ENCODE data around the gene AHRR.

Gene AHRR

DNA sequence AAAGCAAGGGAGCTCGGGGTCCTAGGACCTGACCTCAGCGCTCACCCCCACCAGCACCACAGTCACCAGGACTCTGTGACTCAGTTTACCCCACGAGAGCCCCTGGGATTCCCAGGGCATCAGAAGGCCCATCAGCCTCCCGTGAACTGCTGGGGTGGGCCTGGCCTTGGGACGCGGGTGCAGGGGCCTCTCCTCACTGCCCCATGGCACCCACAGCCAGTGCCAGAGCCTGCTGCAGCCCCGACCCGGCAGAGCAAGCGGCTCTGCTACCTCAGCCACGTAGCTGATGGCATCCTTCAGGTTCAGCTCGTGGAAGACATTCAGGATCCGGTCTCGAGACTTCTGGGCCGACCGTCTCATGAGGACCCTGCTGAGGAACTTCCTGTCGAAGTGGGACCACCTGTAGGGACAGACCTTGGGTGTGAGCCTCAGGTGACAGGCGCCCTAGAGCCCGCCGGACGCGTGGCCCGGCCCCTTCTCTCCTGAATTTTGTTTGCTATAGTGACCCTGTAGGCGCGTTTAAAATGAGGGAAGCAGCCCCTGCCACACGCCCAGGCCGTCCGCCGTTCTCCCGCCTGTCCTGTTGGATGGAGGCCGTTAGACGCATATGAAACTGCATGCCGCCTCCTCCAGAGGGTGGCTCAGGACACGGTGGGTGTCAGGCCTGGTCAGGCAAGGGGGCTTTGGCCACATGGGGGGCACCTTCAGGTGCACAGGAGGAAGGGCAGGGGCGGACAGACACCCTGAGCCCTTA lies 158.2 kb downstream of the AHRR start:
- ChIA-PET POLR2A (no interaction called here), CTCF (interaction anchor here (0.9 to 1.0 kb wide), 3 partner anchors 31 to 163 kb away, joined by 3 read pairs; no protein-coding TSS in a partner anchor)
- Histone ChIP-seq H3K36me3 (ENCODE audit: control insufficient read depth in 4 of 4, insufficient read depth in 4 of 4, low read length in 3 of 4) (no peaks in the 10 kb centered on the region), H3K27me3 (replicated peaks in 2 of 5; ENCODE audit: control insufficient read depth in 4 of 5, insufficient read depth in 5 of 5, low read length in 4 of 5) (peaks cover 0 to 29% (median 5%) of the 10 kb centered on the region in 5 experiments), H3K4me3 (ENCODE audit: control insufficient read depth in 1 of 7, extremely low read depth in 1 of 7, insufficient read depth in 4 of 7, low read depth in 2 of 7, low read length in 6 of 7) (no peak overlapping the region), H3K27ac (ENCODE audit: insufficient read depth in 1 of 2, low read depth in 1 of 2, low read length in 2 of 2, poor library complexity in 1 of 2, severe bottlenecking in 2 of 2) (no peak overlapping the region), H3K4me1 (ENCODE audit: control extremely low read depth in 1 of 4, control insufficient read depth in 4 of 4, insufficient read depth in 4 of 4, low read length in 3 of 4) (peaks cover 0 to 34% (median 30%) of the 10 kb centered on the region in 4 experiments), H3K9me3 (ENCODE audit: control extremely low read depth in 1 of 5, control insufficient read depth in 4 of 5, insufficient read depth in 2 of 5, low read depth in 1 of 5, low read length in 4 of 5) (no peaks in the 10 kb centered on the region)
- no peak for DNase-seq
- WGBS (ENCODE audit: insufficient coverage) = 95% methylated on average over 33 of the region's 34 CpGs

- WGBS (ENCODE audit: insufficient coverage) = 90% methylated on average over 21 of the region's 23 CpGs
- Histone ChIP-seq H3K27ac (ENCODE audit: insufficient read depth in 1 of 2, low read depth in 1 of 2, low read length in 2 of 2, poor library complexity in 1 of 2, severe bottlenecking in 2 of 2) (no peak overlapping the region), H3K36me3 (ENCODE audit: control insufficient read depth in 4 of 4, insufficient read depth in 4 of 4, low read length in 3 of 4) (no peaks in the 10 kb centered on the region), H3K27me3 (replicated peaks in 2 of 5; ENCODE audit: control insufficient read depth in 4 of 5, insufficient read depth in 5 of 5, low read length in 4 of 5) (peaks cover 0 to 13% (median 0%) of the 10 kb centered on the region in 5 experiments), H3K4me1 (ENCODE audit: control extremely low read depth in 1 of 4, control insufficient read depth in 4 of 4, insufficient read depth in 4 of 4, low read length in 3 of 4) (peaks cover 2 to 42% (median 36%) of the 10 kb centered on the region in 4 experiments), H3K4me3 (ENCODE audit: control insufficient read depth in 1 of 7, extremely low read depth in 1 of 7, insufficient read depth in 4 of 7, low read depth in 2 of 7, low read length in 6 of 7) (no peak overlapping the region), H3K9me3 (ENCODE audit: control extremely low read depth in 1 of 5, control insufficient read depth in 4 of 5, insufficient read depth in 2 of 5, low read depth in 1 of 5, low read length in 4 of 5) (peaks cover 0 to under 1% (median 0%) of the 10 kb centered on the region in 5 experiments)
- ChIA-PET POLR2A (no interaction called here), CTCF (no interaction called here)
- no peak for DNase-seq
These were observed 159.8 kb downstream of the AHRR start for GRCh38 chr5:481347-481746.

DNA sequence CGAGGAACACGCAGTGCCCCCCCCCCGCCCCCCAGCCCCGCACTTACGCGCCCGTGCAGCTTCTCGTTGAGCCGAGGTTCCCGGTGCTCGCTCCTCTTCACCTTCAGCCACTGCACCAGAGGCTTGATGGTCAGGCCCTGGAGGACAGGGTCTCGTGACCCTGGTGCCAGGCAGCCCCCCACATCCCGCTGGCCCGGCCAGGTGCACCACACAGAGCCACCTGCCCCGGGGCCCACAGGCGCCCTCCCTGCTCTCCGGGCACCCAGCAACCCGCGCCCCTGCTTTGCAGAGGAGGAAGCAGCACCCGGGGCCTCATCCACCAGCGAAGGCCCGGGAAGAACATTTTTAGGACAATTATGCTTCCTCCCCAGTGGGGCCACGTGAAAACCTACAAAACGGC lies 160.5 kb downstream of the AHRR start:
- ChIA-PET CTCF (no interaction called here), POLR2A (no interaction called here)
- no peak for DNase-seq
- 73% methylated on average over 19 of the region's 24 CpGs for WGBS (ENCODE audit: insufficient coverage)
- Histone ChIP-seq H3K27ac (ENCODE audit: insufficient read depth in 1 of 2, low read depth in 1 of 2, low read length in 2 of 2, poor library complexity in 1 of 2, severe bottlenecking in 2 of 2) (no peak overlapping the region), H3K9me3 (ENCODE audit: control extremely low read depth in 1 of 5, control insufficient read depth in 4 of 5, insufficient read depth in 2 of 5, low read depth in 1 of 5, low read length in 4 of 5) (peaks cover 0 to 2% (median 0%) of the 10 kb centered on the region in 5 experiments), H3K4me3 (ENCODE audit: control insufficient read depth in 1 of 7, extremely low read depth in 1 of 7, insufficient read depth in 4 of 7, low read depth in 2 of 7, low read length in 6 of 7) (no peak overlapping the region), H3K36me3 (ENCODE audit: control insufficient read depth in 4 of 4, insufficient read depth in 4 of 4, low read length in 3 of 4) (no peaks in the 10 kb centered on the region), H3K4me1 (ENCODE audit: control extremely low read depth in 1 of 4, control insufficient read depth in 4 of 4, insufficient read depth in 4 of 4, low read length in 3 of 4) (peaks cover 2 to 43% (median 37%) of the 10 kb centered on the region in 4 experiments), H3K27me3 (replicated peaks in 2 of 5; ENCODE audit: control insufficient read depth in 4 of 5, insufficient read depth in 5 of 5, low read length in 4 of 5) (peaks cover 0 to 6% (median 0%) of the 10 kb centered on the region in 5 experiments)

GRCh38 chr5:482506-482905 lies 161.0 kb downstream of the AHRR start:
- Histone ChIP-seq H3K4me3 (ENCODE audit: control insufficient read depth in 1 of 7, extremely low read depth in 1 of 7, insufficient read depth in 4 of 7, low read depth in 2 of 7, low read length in 6 of 7) (no peak overlapping the region), H3K36me3 (ENCODE audit: control insufficient read depth in 4 of 4, insufficient read depth in 4 of 4, low read length in 3 of 4) (no peaks in the 10 kb centered on the region), H3K9me3 (ENCODE audit: control extremely low read depth in 1 of 5, control insufficient read depth in 4 of 5, insufficient read depth in 2 of 5, low read depth in 1 of 5, low read length in 4 of 5) (peaks cover 0 to 2% (median 0%) of the 10 kb centered on the region in 5 experiments), H3K27me3 (replicated peaks in 2 of 5; ENCODE audit: control insufficient read depth in 4 of 5, insufficient read depth in 5 of 5, low read length in 4 of 5) (peaks cover 0 to 1% (median 0%) of the 10 kb centered on the region in 5 experiments), H3K4me1 (ENCODE audit: control extremely low read depth in 1 of 4, control insufficient read depth in 4 of 4, insufficient read depth in 4 of 4, low read length in 3 of 4) (peaks cover 2 to 43% (median 37%) of the 10 kb centered on the region in 4 experiments), H3K27ac (ENCODE audit: insufficient read depth in 1 of 2, low read depth in 1 of 2, low read length in 2 of 2, poor library complexity in 1 of 2, severe bottlenecking in 2 of 2) (no peak overlapping the region)
- POLR2A ChIA-PET = no interaction called here
- no peak for DNase-seq
- CTCF ChIA-PET = no interaction called here
- 98% methylated on average over 22 of the region's 27 CpGs for WGBS (ENCODE audit: insufficient coverage)

- POLR2A ChIA-PET = interaction anchor here (1.4 kb wide), 1 partner anchor 9 kb away, joined by 7 read pairs; no protein-coding TSS in a partner anchor
These were observed 161.5 kb downstream of the AHRR start for GRCh38 chr5:483011-483410.

GRCh38 chr5:483434-484140 lies 162.1 kb downstream of the AHRR start:
- peak overlapping the region in 5 of 7 experiments; percentile 19 to 70 (median 56) for H3K4me3 ChIP-seq (ENCODE audit: control insufficient read depth in 1 of 7, extremely low read depth in 1 of 7, insufficient read depth in 4 of 7, low read depth in 2 of 7, low read length in 6 of 7)
- WGBS (ENCODE audit: insufficient coverage) = 2% methylated on average over 23 of the region's 34 CpGs
- H3K4me1 ChIP-seq (ENCODE audit: control extremely low read depth in 1 of 4, control insufficient read depth in 4 of 4, insufficient read depth in 4 of 4, low read length in 3 of 4) = peaks cover 2 to 43% (median 37%) of the 10 kb centered on the region in 4 experiments
- H3K9me3 ChIP-seq (ENCODE audit: control extremely low read depth in 1 of 5, control insufficient read depth in 4 of 5, insufficient read depth in 2 of 5, low read depth in 1 of 5, low read length in 4 of 5) = peaks cover 0 to 2% (median 0%) of the 10 kb centered on the region in 5 experiments
- ChIA-PET CTCF (interaction anchor here (1.0 to 2.5 kb wide), 2 partner anchors 10 to 11 kb away, joined by 3 to 13 read pairs; no protein-coding TSS in a partner anchor), POLR2A (interaction anchor here (1.0 to 1.4 kb wide), 3 partner anchors 10 to 19 kb away, joined by 3 to 7 read pairs (median 3); no protein-coding TSS in a partner anchor)
- peak; percentile 51 to 89 (median 80) for DNase-seq
- H3K36me3 ChIP-seq (ENCODE audit: control insufficient read depth in 4 of 4, insufficient read depth in 4 of 4, low read length in 3 of 4) = no peaks in the 10 kb centered on the region
- no peaks in the 10 kb centered on the region for H3K27me3 ChIP-seq (replicated peaks in 2 of 5; ENCODE audit: control insufficient read depth in 4 of 5, insufficient read depth in 5 of 5, low read length in 4 of 5)
- H3K27ac ChIP-seq (ENCODE audit: insufficient read depth in 1 of 2, low read depth in 1 of 2, low read length in 2 of 2, poor library complexity in 1 of 2, severe bottlenecking in 2 of 2) = peak overlapping the region in 1 of 2 experiments; percentile 54

More at GRCh38 chr5:483011-483410, 161.5 kb downstream of the AHRR start:
- WGBS (ENCODE audit: insufficient coverage) = 96% methylated on average over 23 of the region's 26 CpGs
- CTCF ChIA-PET = no interaction called here
- no peak overlapping the region for H3K27ac ChIP-seq (ENCODE audit: insufficient read depth in 1 of 2, low read depth in 1 of 2, low read length in 2 of 2, poor library complexity in 1 of 2, severe bottlenecking in 2 of 2)
- DNase-seq = no peak
- peaks cover 0 to 2% (median 0%) of the 10 kb centered on the region in 5 experiments for H3K9me3 ChIP-seq (ENCODE audit: control extremely low read depth in 1 of 5, control insufficient read depth in 4 of 5, insufficient read depth in 2 of 5, low read depth in 1 of 5, low read length in 4 of 5)
- peak overlapping the region in 3 of 7 experiments; percentile 56 to 70 (median 56) for H3K4me3 ChIP-seq (ENCODE audit: control insufficient read depth in 1 of 7, extremely low read depth in 1 of 7, insufficient read depth in 4 of 7, low read depth in 2 of 7, low read length in 6 of 7)
- H3K27me3 ChIP-seq (replicated peaks in 2 of 5; ENCODE audit: control insufficient read depth in 4 of 5, insufficient read depth in 5 of 5, low read length in 4 of 5) = no peaks in the 10 kb centered on the region
- no peaks in the 10 kb centered on the region for H3K36me3 ChIP-seq (ENCODE audit: control insufficient read depth in 4 of 4, insufficient read depth in 4 of 4, low read length in 3 of 4)
- peaks cover 2 to 43% (median 37%) of the 10 kb centered on the region in 4 experiments for H3K4me1 ChIP-seq (ENCODE audit: control extremely low read depth in 1 of 4, control insufficient read depth in 4 of 4, insufficient read depth in 4 of 4, low read length in 3 of 4)
